ENCODE measurements around the gene CACNA1G. TPM values are rescaled to one million over a fixed set of nuclear protein-coding genes. Genes with fewer than 3 reads are reported as not detected.

Gene CACNA1G
- total and polyA plus RNA-seq, 9 of the 15 experiments (the other 6 are each of a cell fraction or from before 2014, with no cell fraction given), result 0.01 TPM; not detected in 8

GRCh38 chr17:50640686-50641351 is 80.3 kb downstream of the CACNA1G start:
- Histone ChIP-seq H3K27ac (ENCODE audit: extremely low read depth, low read depth, low read length) (no peak overlapping the region; the same call in 2 of the 3 replicates), H3K4me2 (ENCODE audit: insufficient read depth, low read length) (peak overlapping the region; percentile 50; the same call in 1 of the 2 replicates), H3K36me3 (ENCODE audit: control insufficient read depth, insufficient read depth, low read length) (no peaks in the 10 kb centered on the region), H3K9ac (ENCODE audit: insufficient read depth in 1 of 2, low read depth in 2 of 2, low read length in 2 of 2) (peak overlapping the region in 1 of 2 experiments; percentile 43; a peak in 1 of 4 replicates), H4K20me1 (replicated peaks; ENCODE audit: control insufficient read depth, insufficient read depth, low read length) (no peaks in the 10 kb centered on the region), H3K9me1 (ENCODE audit: control insufficient read depth, insufficient read depth, low read length) (no peaks in the 10 kb centered on the region), H3K4me3 (no peak overlapping the region), H2AFZ (ENCODE audit: low read depth, low read length) (peak overlapping the region; percentile 35), H3K9me3 (replicated peaks; ENCODE audit: control insufficient read depth, insufficient read depth, low read depth, low read length) (no peaks in the 10 kb centered on the region), H3K79me2 (ENCODE audit: control insufficient read depth, insufficient read depth, low read length) (no peaks in the 10 kb centered on the region), H3K27me3 (ENCODE audit: control insufficient read depth in 2 of 2, insufficient read depth in 2 of 2, low read length in 2 of 2) (peaks cover 0 to 10% of the 10 kb centered on the region in 2 experiments; a peak in 2 of 5 replicates), H3K4me1 (replicated peaks in 1 of 2; ENCODE audit: control insufficient read depth in 2 of 2, insufficient read depth in 2 of 2, low read length in 2 of 2) (peaks cover 14 to 20% of the 10 kb centered on the region in 2 experiments)
- DNase-seq (ENCODE audit: extremely low read depth in 1 of 4, low spot score in 3 of 4) (peak in 3 of 4 experiments; percentile 61 to 79 (median 76)), FAIRE-seq (peak; percentile 79), ATAC-seq (peak; percentile 72)
- 6% methylated on average over 12 of the region's 12 CpGs for WGBS (ENCODE audit: insufficient coverage, low coverage, missing lambda C conversion rate)
- intact Hi-C loops (cut with micrococcal nuclease) (no loop called here), in situ Hi-C loops (cut with MboI) (no loop called here)
- no TSS peak for BruUV-seq (replicated peaks)
- ChIA-PET POLR2A (interaction anchor here (0.8 to 1.4 kb wide), 3 partner anchors 9 to 39 kb away, joined by 3 to 4 read pairs (median 3); no protein-coding TSS in a partner anchor), CTCF (ENCODE audit: low intra/inter-chr PET ratio) (no interaction called here)
- TF ChIP-seq CREB1 (IDR thresholded peaks at IDR 0.05), result no peak
- TF ChIP-seq CREB1 (CRISPR knock-in tag; IDR thresholded peaks at IDR 0.05), result no peak
- TF ChIP-seq TOE1 (IDR thresholded peaks at IDR 0.05; ENCODE audit: borderline replicate concordance), result no peak
- no peak for TF ChIP-seq TOE1 (CRISPR knock-in tag; IDR thresholded peaks at IDR 0.05; ENCODE audit: borderline replicate concordance, low read depth)
- TF ChIP-seq ZNF143 (CRISPR knock-in tag; IDR thresholded peaks at IDR 0.05), result no peak
- TF ChIP-seq DEAF1 (CRISPR knock-in tag; IDR thresholded peaks at IDR 0.05), result no peak
- no peak for TF ChIP-seq NCOA2 (IDR thresholded peaks at IDR 0.05; ENCODE audit: partially characterized antibody in 2 of 2)
- no peak for TF ChIP-seq TAF15 (IDR thresholded peaks at IDR 0.05; ENCODE audit: low read depth, low read length)
- TF ChIP-seq CCNT2 (IDR thresholded peaks at IDR 0.05; ENCODE audit: borderline replicate concordance, extremely low read depth, insufficient read length, low read depth, low read length), result no peak
- TF ChIP-seq ZHX1 (conservative IDR thresholded peaks at IDR 0.05; ENCODE audit: low read length), result no peak
- no peak for TF ChIP-seq RUNX1 (IDR thresholded peaks at IDR 0.05; ENCODE audit: low read depth)
- TF ChIP-seq IRF9 (tag; IDR thresholded peaks at IDR 0.05), result no peak
- TF ChIP-seq OTX1 (CRISPR knock-in tag; IDR thresholded peaks at IDR 0.05), result no peak
- TF ChIP-seq CREB5 (CRISPR knock-in tag; IDR thresholded peaks at IDR 0.05), result no peak
- no peak for TF ChIP-seq PCBP2 (IDR thresholded peaks at IDR 0.05; ENCODE audit: low read depth, low read length, poor library complexity, severe bottlenecking)
